ENCODE results near the gene SIRT2. TPM values are rescaled to one million over a fixed set of nuclear protein-coding genes. Genes with fewer than 3 reads are reported as not detected.

The SIRT2 gene
- total RNA-seq, 3 donors from 2014 or later: 23.5 to 29.8 (median 27.3) TPM

GRCh38 chr19:38929929-38930775 is 30.7 kb upstream of the SIRT2 start, which contains the start of gene SARS2:
Gene SARS2, minus strand, starts transcription at chr19:38930763. Its CDS starts 27 bp downstream, at chr19:38930736.
- peak within 1 kb of the TSS; percentile 98 for H3K4me3 Mint-ChIP-seq
- no peaks in the 10 kb centered on the region for H3K27me3 Mint-ChIP-seq (ENCODE audit: low read depth)
- H3K9me3 Mint-ChIP-seq: no peaks in the 10 kb centered on the region
- H3K36me3 Mint-ChIP-seq (ENCODE audit: insufficient read depth): peaks cover 23% of the 10 kb centered on the region
- peak; percentile 91 for DNase-seq
- peaks cover 43% of the 10 kb centered on the region for H3K4me1 Mint-ChIP-seq (ENCODE audit: low read depth)
- ATAC-seq: peak; percentile 63 to 65

- H3K4me3 Mint-ChIP-seq: peak overlapping the region; percentile 98
- H3K4me1 Mint-ChIP-seq (ENCODE audit: low read depth): peaks cover 44% of the 10 kb centered on the region
- DNase-seq: no peak
- H3K9me3 Mint-ChIP-seq: no peaks in the 10 kb centered on the region
- ATAC-seq: no peak
- no peaks in the 10 kb centered on the region for H3K27me3 Mint-ChIP-seq (ENCODE audit: low read depth)
- peaks cover 21% of the 10 kb centered on the region for H3K36me3 Mint-ChIP-seq (ENCODE audit: insufficient read depth)
Measured at GRCh38 chr19:38928391-38929001, 29.1 kb upstream of the SIRT2 start.

GRCh38 chr19:38924388-38924787 is 25.0 kb upstream of the SIRT2 start:
- peak in 1 of 2 donors; percentile 32 for ATAC-seq
- no peaks in the 10 kb centered on the region for H3K9me3 Mint-ChIP-seq
- peaks cover 25% of the 10 kb centered on the region for H3K36me3 Mint-ChIP-seq (ENCODE audit: insufficient read depth)
- H3K4me1 Mint-ChIP-seq (ENCODE audit: low read depth): peaks cover 19% of the 10 kb centered on the region
- H3K27me3 Mint-ChIP-seq (ENCODE audit: low read depth): no peaks in the 10 kb centered on the region
- no peak overlapping the region for H3K4me3 Mint-ChIP-seq
- DNase-seq: no peak

GRCh38 chr19:38922482-38922881 is 23.1 kb upstream of the SIRT2 start:
- H3K9me3 Mint-ChIP-seq: no peaks in the 10 kb centered on the region
- H3K4me3 Mint-ChIP-seq: no peak overlapping the region
- H3K27me3 Mint-ChIP-seq (ENCODE audit: low read depth): no peaks in the 10 kb centered on the region
- no peak for ATAC-seq
- peaks cover 5% of the 10 kb centered on the region for H3K4me1 Mint-ChIP-seq (ENCODE audit: low read depth)
- no peak for DNase-seq
- H3K36me3 Mint-ChIP-seq (ENCODE audit: insufficient read depth): peaks cover 23% of the 10 kb centered on the region

GRCh38 chr19:38921420-38922274 is 22.2 kb upstream of the SIRT2 start:
- ATAC-seq (no peak), DNase-seq (no peak)
- H3K9me3 Mint-ChIP-seq: no peaks in the 10 kb centered on the region
- H3K27me3 Mint-ChIP-seq (ENCODE audit: low read depth): no peaks in the 10 kb centered on the region
- peaks cover 5% of the 10 kb centered on the region for H3K4me1 Mint-ChIP-seq (ENCODE audit: low read depth)
- no peak overlapping the region for H3K4me3 Mint-ChIP-seq
- H3K36me3 Mint-ChIP-seq (ENCODE audit: insufficient read depth): peaks cover 23% of the 10 kb centered on the region

- no peak for ATAC-seq
- H3K27me3 Mint-ChIP-seq (ENCODE audit: low read depth): no peaks in the 10 kb centered on the region
- no peaks in the 10 kb centered on the region for H3K9me3 Mint-ChIP-seq
- no peak for DNase-seq
- peaks cover 23% of the 10 kb centered on the region for H3K36me3 Mint-ChIP-seq (ENCODE audit: insufficient read depth)
- no peak overlapping the region for H3K4me3 Mint-ChIP-seq
- H3K4me1 Mint-ChIP-seq (ENCODE audit: low read depth): peaks cover 5% of the 10 kb centered on the region
Measured at GRCh38 chr19:38920602-38921419, 21.4 kb upstream of the SIRT2 start.

- ATAC-seq (no peak), DNase-seq (no peak)
- Mint-ChIP-seq H3K9me3 (no peaks in the 10 kb centered on the region), H3K36me3 (ENCODE audit: insufficient read depth) (peaks cover 23% of the 10 kb centered on the region), H3K27me3 (ENCODE audit: low read depth) (no peaks in the 10 kb centered on the region), H3K4me1 (ENCODE audit: low read depth) (peaks cover 1% of the 10 kb centered on the region), H3K4me3 (no peak overlapping the region)
Measured at GRCh38 chr19:38919837-38920601, 20.6 kb upstream of the SIRT2 start.

GRCh38 chr19:38918526-38918925 is 19.1 kb upstream of the SIRT2 start:
- Mint-ChIP-seq H3K4me1 (ENCODE audit: low read depth) (no peaks in the 10 kb centered on the region), H3K36me3 (ENCODE audit: insufficient read depth) (peaks cover 19% of the 10 kb centered on the region), H3K4me3 (no peak overlapping the region), H3K9me3 (no peaks in the 10 kb centered on the region), H3K27me3 (ENCODE audit: low read depth) (no peaks in the 10 kb centered on the region)
- DNase-seq: no peak
- no peak for ATAC-seq

- H3K4me3 Mint-ChIP-seq: no peak overlapping the region
- ATAC-seq (no peak), DNase-seq (no peak)
- H3K9me3 Mint-ChIP-seq: no peaks in the 10 kb centered on the region
- H3K27me3 Mint-ChIP-seq (ENCODE audit: low read depth): no peaks in the 10 kb centered on the region
- H3K36me3 Mint-ChIP-seq (ENCODE audit: insufficient read depth): peaks cover 19% of the 10 kb centered on the region
- no peaks in the 10 kb centered on the region for H3K4me1 Mint-ChIP-seq (ENCODE audit: low read depth)
Measured at GRCh38 chr19:38917921-38918491, 18.6 kb upstream of the SIRT2 start.

- peaks cover 5% of the 10 kb centered on the region for H3K4me1 Mint-ChIP-seq (ENCODE audit: low read depth)
- no peaks in the 10 kb centered on the region for H3K27me3 Mint-ChIP-seq (ENCODE audit: low read depth)
- ATAC-seq (no peak), DNase-seq (no peak)
- H3K36me3 Mint-ChIP-seq (ENCODE audit: insufficient read depth): peaks cover 18% of the 10 kb centered on the region
- H3K9me3 Mint-ChIP-seq: no peaks in the 10 kb centered on the region
- H3K4me3 Mint-ChIP-seq: no peak overlapping the region
Measured at GRCh38 chr19:38917516-38917915, 18.1 kb upstream of the SIRT2 start.

- H3K9me3 Mint-ChIP-seq: no peaks in the 10 kb centered on the region
- H3K36me3 Mint-ChIP-seq (ENCODE audit: insufficient read depth): peaks cover 8% of the 10 kb centered on the region
- ATAC-seq: no peak
- H3K27me3 Mint-ChIP-seq (ENCODE audit: low read depth): no peaks in the 10 kb centered on the region
- H3K4me3 Mint-ChIP-seq: no peak overlapping the region
- peaks cover 7% of the 10 kb centered on the region for H3K4me1 Mint-ChIP-seq (ENCODE audit: low read depth)
- no peak for DNase-seq
Measured at GRCh38 chr19:38915329-38916321, 16.2 kb upstream of the SIRT2 start.

GRCh38 chr19:38913958-38914357 is 14.5 kb upstream of the SIRT2 start:
- ATAC-seq (no peak), DNase-seq (no peak)
- no peak overlapping the region for H3K4me3 Mint-ChIP-seq
- H3K27me3 Mint-ChIP-seq (ENCODE audit: low read depth): no peaks in the 10 kb centered on the region
- peaks cover 7% of the 10 kb centered on the region for H3K4me1 Mint-ChIP-seq (ENCODE audit: low read depth)
- H3K9me3 Mint-ChIP-seq: no peaks in the 10 kb centered on the region
- peaks cover 8% of the 10 kb centered on the region for H3K36me3 Mint-ChIP-seq (ENCODE audit: insufficient read depth)

Measured in activated T-cell treated with anti-CD3 and anti-CD28 coated beads, Interleukin-2, amount 50 U/mL, for 4 hours (primary cell).